ENCODE measurements around the gene PDZD7.

The PDZD7 gene

GRCh38 chr10:101031128-101031795, at the start of gene PDZD7, which contains the start of gene SFXN3:
PDZD7 (minus strand) TSS chr10:101031129; CDS start chr10:101030219, 910 bp downstream.
SFXN3 (plus strand) TSS chr10:101031234; CDS start chr10:101034695, 3,461 bp downstream.
- no peak; the same call in 1 of the 2 replicates for TF ChIP-seq POLR2A (IDR thresholded peaks at IDR 0.05; ENCODE audit: low read depth, low read length)
- FAIRE-seq (no peak), DNase-seq (ENCODE audit: insufficient read length, low spot score) (peak; percentile 87)

- TF ChIP-seq POLR2A (IDR thresholded peaks at IDR 0.05; ENCODE audit: low read depth, low read length): no peak
- DNase-seq (ENCODE audit: insufficient read length, low spot score) (no peak), FAIRE-seq (no peak)
Observed at GRCh38 chr10:101079874-101080273, 48.9 kb upstream of the PDZD7 start.

- FAIRE-seq (no peak), DNase-seq (ENCODE audit: insufficient read length, low spot score) (no peak)
- TF ChIP-seq POLR2A (IDR thresholded peaks at IDR 0.05; ENCODE audit: low read depth, low read length): no peak
Observed at GRCh38 chr10:101076630-101077029, 45.7 kb upstream of the PDZD7 start.

- no peak for FAIRE-seq
- DNase-seq (ENCODE audit: insufficient read length, low spot score): no peak
- TF ChIP-seq POLR2A (IDR thresholded peaks at IDR 0.05; ENCODE audit: low read depth, low read length): no peak
Observed at GRCh38 chr10:101075775-101076174, 44.8 kb upstream of the PDZD7 start.

GRCh38 chr10:101073631-101074030, 42.7 kb upstream of the PDZD7 start:
- TF ChIP-seq POLR2A (IDR thresholded peaks at IDR 0.05; ENCODE audit: low read depth, low read length): no peak
- no peak for DNase-seq (ENCODE audit: insufficient read length, low spot score)
- no peak for FAIRE-seq

GRCh38 chr10:101072923-101073322, 42.0 kb upstream of the PDZD7 start:
- DNase-seq (ENCODE audit: insufficient read length, low spot score) (no peak), FAIRE-seq (no peak)
- no peak for TF ChIP-seq POLR2A (IDR thresholded peaks at IDR 0.05; ENCODE audit: low read depth, low read length)

- no peak for TF ChIP-seq POLR2A (IDR thresholded peaks at IDR 0.05; ENCODE audit: low read depth, low read length)
- FAIRE-seq (no peak), DNase-seq (ENCODE audit: insufficient read length, low spot score) (no peak)
Observed at GRCh38 chr10:101071885-101072433, 41.0 kb upstream of the PDZD7 start.

- DNase-seq (ENCODE audit: insufficient read length, low spot score): no peak
- FAIRE-seq: no peak
- TF ChIP-seq POLR2A (IDR thresholded peaks at IDR 0.05; ENCODE audit: low read depth, low read length): no peak
Observed at GRCh38 chr10:101071267-101071884, 40.4 kb upstream of the PDZD7 start.

- no peak for DNase-seq (ENCODE audit: insufficient read length, low spot score)
- FAIRE-seq: no peak
- no peak for TF ChIP-seq POLR2A (IDR thresholded peaks at IDR 0.05; ENCODE audit: low read depth, low read length)
Observed at GRCh38 chr10:101070098-101070497, 39.2 kb upstream of the PDZD7 start.

GRCh38 chr10:101069441-101069840, 38.5 kb upstream of the PDZD7 start:
- TF ChIP-seq POLR2A (IDR thresholded peaks at IDR 0.05; ENCODE audit: low read depth, low read length): no peak
- DNase-seq (ENCODE audit: insufficient read length, low spot score) (no peak), FAIRE-seq (no peak)

- TF ChIP-seq POLR2A (IDR thresholded peaks at IDR 0.05; ENCODE audit: low read depth, low read length): peak; percentile 31; the same call in 1 of the 2 replicates
- FAIRE-seq: no peak
- DNase-seq (ENCODE audit: insufficient read length, low spot score): peak; percentile 57
Observed at GRCh38 chr10:101067356-101068083, 36.6 kb upstream of the PDZD7 start.

- no peak for DNase-seq (ENCODE audit: insufficient read length, low spot score)
- FAIRE-seq: no peak
- no peak for TF ChIP-seq POLR2A (IDR thresholded peaks at IDR 0.05; ENCODE audit: low read depth, low read length)
Observed at GRCh38 chr10:101066896-101067355, 36.0 kb upstream of the PDZD7 start.

GRCh38 chr10:101066146-101066895, 35.4 kb upstream of the PDZD7 start:
- peak; percentile 46 for TF ChIP-seq POLR2A (IDR thresholded peaks at IDR 0.05; ENCODE audit: low read depth, low read length)
- peak; percentile 89 for DNase-seq (ENCODE audit: insufficient read length, low spot score)
- FAIRE-seq: no peak
